Ascending aorta (tissue), 2 donors: ENCODE data around the gene EDIL3. TPM values are rescaled to one million over a fixed set of nuclear protein-coding genes. Genes with fewer than 3 reads are reported as not detected.

ENCODE experiments used
- DNase-seq, 2 donors: peaks; one replicate each; pipeline ENCODE4 v3.0.0-alpha.2; 2019; ENCODE audit warnings: low spot score in 2 of 2
- H3K27ac ChIP-seq, 2 donors: fragments of 200-600 bp; sonication (generic); one replicate each; pipeline ENCODE4 v1.5.1; 2016 to 2017; ENCODE audit warnings: mild to moderate bottlenecking in 1 of 2
- H3K27me3 ChIP-seq: fragments of 200-600 bp; sonication (generic); one replicate; pipeline ENCODE4 v1.5.1; 2017
- H3K36me3 ChIP-seq, 2 donors: fragments of 200-600 bp; sonication (generic); one replicate each; pipeline ENCODE4 v1.5.1; 2016
- H3K4me1 ChIP-seq, 2 donors: fragments of 200-600 bp; sonication (generic); one replicate each; pipeline ENCODE4 v1.5.1; 2016 to 2017; ENCODE audit warnings: mild to moderate bottlenecking in 1 of 2
- H3K4me3 ChIP-seq, 2 donors: fragments of 200-600 bp; sonication (generic); one replicate each; pipeline ENCODE4 v1.5.1; 2016 to 2017; ENCODE audit warnings: mild to moderate bottlenecking in 1 of 2
- H3K9me3 ChIP-seq, 2 donors: fragments of 200-600 bp; sonication (generic); one replicate each; pipeline ENCODE4 v1.5.1; 2016
- intact Hi-C: fragments of 100-400 bp; cut with DNase I; formaldehyde crosslinking; loops from one replicate; pipeline ENCODE4 v1.15.1; 2023
- total RNA-seq: library from RNA; depleted of rRNA; stranded (reverse); fragments of >200 nt; gene quantifications from one replicate; pipeline ENCODE4 v1.1.0, GENCODE V29; 2016
- TF ChIP-seq, protein P1 (sequence below), 3 experiments: fragments of 200-600 bp in 2 of 3; fragments of 450-650 bp in 1 of 3; sonication (generic) in 2 of 3; IDR thresholded peaks; one replicate each; pipeline ENCODE4 v1.5.1; 2016 to 2019; ENCODE audit warnings: antibody characterized with exemption in 3 of 3, mild to moderate bottlenecking in 1 of 3, moderate library complexity in 1 of 3

The EDIL3 gene
- total RNA-seq, 1 donor from 2014 or later = 68.1 TPM

DNA sequence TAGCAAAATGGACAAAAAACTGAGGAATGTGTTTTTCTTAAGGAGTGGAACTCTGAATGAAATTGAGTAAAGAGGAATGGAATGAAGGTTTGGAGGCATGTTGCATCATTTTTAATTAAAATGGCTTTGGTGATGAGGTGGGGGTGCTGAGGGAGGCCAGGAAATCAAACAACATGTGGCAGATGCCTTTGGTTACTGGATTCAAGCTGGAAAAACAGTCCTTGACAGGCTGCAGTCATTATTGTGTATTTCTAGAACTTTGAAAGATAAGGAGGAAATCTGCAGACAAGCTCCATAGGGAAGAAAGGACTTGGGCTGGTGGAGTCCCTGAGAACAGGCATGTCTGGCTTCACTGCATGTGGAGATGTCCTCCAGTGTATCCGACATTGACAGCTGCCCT, 460.5 kb downstream of the EDIL3 start:
- Histone ChIP-seq H3K36me3 (no peaks in the 10 kb centered on the region), H3K9me3 (no peaks in the 10 kb centered on the region), H3K4me3 (no peak overlapping the region), H3K27me3 (no peaks in the 10 kb centered on the region), H3K27ac (no peak overlapping the region), H3K4me1 (no peaks in the 10 kb centered on the region)
- no peak for DNase-seq
- intact Hi-C loops = loop anchor here (10.0 kb wide), 2 partner anchors 331 to 461 kb away; partner anchors contain the start of gene EDIL3
- TF ChIP-seq, protein P1, sequence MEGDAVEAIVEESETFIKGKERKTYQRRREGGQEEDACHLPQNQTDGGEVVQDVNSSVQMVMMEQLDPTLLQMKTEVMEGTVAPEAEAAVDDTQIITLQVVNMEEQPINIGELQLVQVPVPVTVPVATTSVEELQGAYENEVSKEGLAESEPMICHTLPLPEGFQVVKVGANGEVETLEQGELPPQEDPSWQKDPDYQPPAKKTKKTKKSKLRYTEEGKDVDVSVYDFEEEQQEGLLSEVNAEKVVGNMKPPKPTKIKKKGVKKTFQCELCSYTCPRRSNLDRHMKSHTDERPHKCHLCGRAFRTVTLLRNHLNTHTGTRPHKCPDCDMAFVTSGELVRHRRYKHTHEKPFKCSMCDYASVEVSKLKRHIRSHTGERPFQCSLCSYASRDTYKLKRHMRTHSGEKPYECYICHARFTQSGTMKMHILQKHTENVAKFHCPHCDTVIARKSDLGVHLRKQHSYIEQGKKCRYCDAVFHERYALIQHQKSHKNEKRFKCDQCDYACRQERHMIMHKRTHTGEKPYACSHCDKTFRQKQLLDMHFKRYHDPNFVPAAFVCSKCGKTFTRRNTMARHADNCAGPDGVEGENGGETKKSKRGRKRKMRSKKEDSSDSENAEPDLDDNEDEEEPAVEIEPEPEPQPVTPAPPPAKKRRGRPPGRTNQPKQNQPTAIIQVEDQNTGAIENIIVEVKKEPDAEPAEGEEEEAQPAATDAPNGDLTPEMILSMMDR (IDR thresholded peaks at IDR 0.05) = no peak

DNA sequence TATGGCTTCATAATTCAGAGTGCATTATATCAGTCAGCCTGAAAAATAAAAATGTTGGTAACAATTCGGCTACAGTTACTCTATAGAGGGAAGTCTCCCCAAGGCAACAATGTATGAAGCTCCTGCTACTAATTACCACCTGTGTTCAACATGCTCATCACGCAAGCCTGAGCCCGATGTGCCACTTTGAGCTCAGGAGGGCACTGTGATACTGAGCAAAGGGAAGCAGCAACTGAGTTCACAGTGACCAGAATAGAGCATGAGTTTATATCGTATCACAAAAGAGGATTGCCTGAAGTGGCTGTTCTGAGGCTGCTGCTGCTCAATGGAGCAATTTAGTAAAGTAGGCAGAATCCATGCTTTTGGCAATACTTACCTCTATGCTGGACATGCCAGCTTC, 462.0 kb downstream of the EDIL3 start:
- no peak overlapping the region for H3K27ac ChIP-seq
- no peaks in the 10 kb centered on the region for H3K9me3 ChIP-seq
- H3K27me3 ChIP-seq = no peaks in the 10 kb centered on the region
- TF ChIP-seq, protein P1 (IDR thresholded peaks at IDR 0.05) = no peak
- no peaks in the 10 kb centered on the region for H3K36me3 ChIP-seq
- H3K4me3 ChIP-seq = no peak overlapping the region
- intact Hi-C loops = loop anchor here (10.0 kb wide), 2 partner anchors 332 to 462 kb away; partner anchors contain the start of gene EDIL3
- DNase-seq = no peak
- H3K4me1 ChIP-seq = no peaks in the 10 kb centered on the region

DNA sequence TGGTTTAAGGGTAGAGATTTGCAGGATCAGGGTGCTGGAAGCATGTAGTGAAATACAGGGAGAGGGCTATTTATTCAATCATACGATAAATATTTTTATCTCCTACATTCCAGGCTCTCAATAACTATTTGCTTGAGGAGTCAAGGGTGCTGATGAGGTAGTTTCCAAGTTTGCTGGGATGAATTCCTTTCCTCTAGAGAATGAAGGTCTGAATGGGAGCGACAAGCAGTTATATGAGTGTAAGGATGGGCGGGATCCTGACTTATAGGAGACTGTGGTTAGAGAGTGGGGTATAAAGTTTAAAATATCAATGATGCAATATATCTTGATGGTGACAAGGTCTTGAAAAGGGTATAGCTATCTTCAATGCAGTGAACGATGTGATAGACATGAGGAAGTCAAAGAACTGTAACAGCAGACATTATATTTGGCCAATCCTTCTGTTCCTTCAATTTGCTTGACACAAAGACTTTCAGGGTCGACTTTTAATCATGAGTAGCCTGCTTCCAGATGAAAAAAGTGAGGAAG, 462.9 kb downstream of the EDIL3 start:
- no peaks in the 10 kb centered on the region for H3K9me3 ChIP-seq
- TF ChIP-seq, protein P1 (IDR thresholded peaks at IDR 0.05) = no peak
- no peaks in the 10 kb centered on the region for H3K36me3 ChIP-seq
- H3K4me1 ChIP-seq = no peaks in the 10 kb centered on the region
- intact Hi-C loops = loop anchor here (10.0 kb wide), 2 partner anchors 333 to 463 kb away; partner anchors contain the start of gene EDIL3
- DNase-seq = no peak
- no peak overlapping the region for H3K27ac ChIP-seq
- H3K4me3 ChIP-seq = no peak overlapping the region
- no peaks in the 10 kb centered on the region for H3K27me3 ChIP-seq

DNA sequence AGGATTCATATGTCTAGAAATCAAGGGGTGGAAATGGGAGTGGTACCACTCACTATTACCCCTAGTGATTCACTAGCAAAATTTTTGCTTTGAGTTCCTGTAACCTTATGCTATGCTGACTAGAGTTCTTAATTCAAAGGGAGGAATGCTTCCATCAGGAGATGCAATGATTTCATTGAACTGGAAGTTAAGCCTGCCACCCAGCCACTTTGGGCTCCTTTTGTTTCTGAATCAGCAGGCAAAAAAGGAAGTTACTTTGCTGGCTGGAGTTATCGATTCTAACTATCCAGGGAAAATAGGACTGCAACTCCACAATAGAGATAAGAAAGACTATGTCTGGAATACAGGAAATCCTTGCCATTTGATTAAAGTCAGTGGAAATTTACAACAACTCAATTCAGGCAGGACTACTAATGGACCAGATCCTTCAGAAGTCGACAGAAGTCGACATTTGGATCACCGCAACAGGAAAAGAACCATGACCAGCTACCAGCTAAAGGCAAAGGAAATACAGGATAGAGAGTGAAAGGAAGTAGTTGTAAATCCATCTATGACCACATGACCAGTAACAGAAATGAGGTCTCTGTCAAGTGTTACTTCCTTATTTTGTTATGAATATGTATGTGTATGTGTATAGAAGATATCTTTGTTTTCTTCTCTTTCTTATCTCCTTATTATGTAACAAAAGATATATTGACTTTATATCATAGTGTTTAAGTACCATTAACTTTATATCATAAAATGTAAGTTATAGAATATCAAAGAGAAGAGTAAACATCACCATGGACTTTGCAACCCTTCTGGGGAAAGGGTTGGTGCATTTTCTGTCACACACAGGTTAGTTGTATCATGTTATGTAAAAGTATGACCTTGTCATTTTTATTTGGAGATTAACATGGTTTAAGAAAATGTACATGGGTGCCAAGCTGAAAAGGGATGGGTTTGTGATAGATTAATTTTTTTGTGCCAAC, 465.3 kb downstream of the EDIL3 start:
- TF ChIP-seq, protein P1 (IDR thresholded peaks at IDR 0.05) = no peak
- intact Hi-C loops = loop anchor here (10.0 kb wide), 2 partner anchors 335 to 465 kb away; partner anchors contain the start of gene EDIL3
- H3K27ac ChIP-seq = no peak overlapping the region
- H3K4me3 ChIP-seq = no peak overlapping the region
- peaks cover 0 to 8% of the 10 kb centered on the region in 2 donors for H3K4me1 ChIP-seq
- no peak for DNase-seq
- H3K36me3 ChIP-seq = no peaks in the 10 kb centered on the region
- H3K9me3 ChIP-seq = no peaks in the 10 kb centered on the region
- no peaks in the 10 kb centered on the region for H3K27me3 ChIP-seq

DNA sequence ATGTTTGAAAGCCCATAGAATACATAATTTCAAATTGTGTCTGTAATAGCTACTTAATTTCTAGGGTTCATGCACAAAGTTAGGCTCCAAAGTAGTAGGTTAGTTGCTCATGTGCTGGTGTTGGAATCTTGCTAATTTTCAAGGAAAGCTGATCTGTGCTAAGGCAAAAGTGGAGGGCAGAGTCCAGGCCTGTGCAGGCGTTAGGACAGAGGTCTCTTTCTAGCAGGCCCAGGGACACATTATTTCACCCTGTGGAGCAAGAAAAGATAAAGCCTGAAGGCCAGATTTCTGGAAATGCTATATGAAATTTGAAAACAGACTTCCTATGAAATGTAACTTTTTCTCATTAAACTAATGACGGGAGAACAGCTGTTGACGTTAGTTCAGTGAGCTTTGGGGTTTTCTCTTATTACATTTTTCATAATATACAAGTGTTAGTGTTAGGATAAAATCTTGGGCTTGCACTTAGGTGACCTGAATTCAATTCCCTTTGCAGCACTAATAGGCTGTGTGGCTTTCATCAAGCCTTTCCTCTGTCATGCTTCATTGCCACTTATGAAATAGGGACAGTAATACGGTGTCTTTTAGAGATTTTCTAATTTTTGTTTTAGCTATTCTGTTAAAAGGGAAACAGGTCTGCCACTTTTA, 467.3 kb downstream of the EDIL3 start:
- Histone ChIP-seq H3K4me3 (no peak overlapping the region), H3K4me1 (peaks cover 6 to 15% of the 10 kb centered on the region in 2 donors), H3K36me3 (no peaks in the 10 kb centered on the region), H3K9me3 (no peaks in the 10 kb centered on the region), H3K27ac (no peak overlapping the region), H3K27me3 (no peaks in the 10 kb centered on the region)
- intact Hi-C loops = no loop called here
- no peak for DNase-seq
- TF ChIP-seq, protein P1 (IDR thresholded peaks at IDR 0.05) = no peak
